ENCODE data around the gene EXOC4.

- TF ChIP-seq CTCF (IDR thresholded peaks at IDR 0.05), result no peak
- no peak for TF ChIP-seq REST (IDR thresholded peaks at IDR 0.05; ENCODE audit: insufficient read depth in 1 of 2, low read depth in 2 of 2, low read length in 1 of 2)
Measured at GRCh38 chr7:133688483-133689239, 435.8 kb downstream of the EXOC4 start.

Measured in Panc1 (cell line).